ENCODE results near the gene AHSG.

GRCh38 chr3:186644683-186645082, 31.8 kb downstream of the AHSG start:
- no peak for TF ChIP-seq EP300 (IDR thresholded peaks at IDR 0.05)
- TF ChIP-seq CTCF (IDR thresholded peaks at IDR 0.05) = no peak
- TF ChIP-seq POLR2A (IDR thresholded peaks at IDR 0.05) = no peak
- TF ChIP-seq POLR2AphosphoS5 (IDR thresholded peaks at IDR 0.05) = no peak
